Kidney capillary endothelial cell (primary cell): ENCODE results near the gene LRRTM4.

Experiments
- DNase-seq: peaks from one replicate; pipeline ENCODE4 v3.0.0-alpha.2; 2018; ENCODE audit warnings: low spot score

Gene LRRTM4

GRCh38 chr2:77470096-77470495, 52.1 kb downstream of the LRRTM4 start:
- DNase-seq: no peak

- no peak for DNase-seq
These were observed 53.1 kb downstream of the LRRTM4 start for GRCh38 chr2:77469106-77469505.

- no peak for DNase-seq
These were observed 62.3 kb downstream of the LRRTM4 start for GRCh38 chr2:77459840-77460239.

GRCh38 chr2:77458216-77458615, 64.0 kb downstream of the LRRTM4 start:
- DNase-seq: no peak

- DNase-seq: no peak
These were observed 64.5 kb downstream of the LRRTM4 start for GRCh38 chr2:77457665-77458064.

- DNase-seq: no peak
These were observed 79.1 kb downstream of the LRRTM4 start for GRCh38 chr2:77443076-77443475.

GRCh38 chr2:77434880-77435279, 87.3 kb downstream of the LRRTM4 start:
- DNase-seq: no peak

GRCh38 chr2:77428946-77429345, 93.2 kb downstream of the LRRTM4 start:
- DNase-seq: no peak

- DNase-seq: no peak
These were observed 100.2 kb downstream of the LRRTM4 start for GRCh38 chr2:77421971-77422370.

- DNase-seq: no peak
These were observed 103.6 kb downstream of the LRRTM4 start for GRCh38 chr2:77418537-77418936.

- DNase-seq: no peak
These were observed 118.0 kb downstream of the LRRTM4 start for GRCh38 chr2:77404189-77404588.

GRCh38 chr2:77398970-77399600, 123.1 kb downstream of the LRRTM4 start:
- no peak for DNase-seq

- DNase-seq: no peak
These were observed 124.4 kb downstream of the LRRTM4 start for GRCh38 chr2:77397763-77398162.

GRCh38 chr2:77395011-77395410, 127.2 kb downstream of the LRRTM4 start:
- DNase-seq: no peak

GRCh38 chr2:77391119-77391518, 131.1 kb downstream of the LRRTM4 start:
- DNase-seq: no peak

GRCh38 chr2:77387324-77387723, 134.9 kb downstream of the LRRTM4 start:
- DNase-seq: no peak

- DNase-seq: no peak
These were observed 149.5 kb downstream of the LRRTM4 start for GRCh38 chr2:77372636-77373035.

- DNase-seq: no peak
These were observed 151.7 kb downstream of the LRRTM4 start for GRCh38 chr2:77370511-77370910.

- no peak for DNase-seq
These were observed 158.9 kb downstream of the LRRTM4 start for GRCh38 chr2:77363277-77363676.

- no peak for DNase-seq
These were observed 173.4 kb downstream of the LRRTM4 start for GRCh38 chr2:77348821-77349220.

- no peak for DNase-seq
These were observed 186.2 kb downstream of the LRRTM4 start for GRCh38 chr2:77336013-77336412.

GRCh38 chr2:77328134-77328931, 193.8 kb downstream of the LRRTM4 start:
- no peak for DNase-seq

GRCh38 chr2:77325395-77325794, 196.8 kb downstream of the LRRTM4 start:
- no peak for DNase-seq

- no peak for DNase-seq
These were observed 199.7 kb downstream of the LRRTM4 start for GRCh38 chr2:77322431-77322830.
